Measurements from ENCODE around the gene SHB. TPM values are rescaled to one million over a fixed set of nuclear protein-coding genes. Genes with fewer than 3 reads are reported as not detected.

SHB gene
- total RNA-seq, 1 experiment from 2014 or later, result 12.2 TPM

- TF ChIP-seq AR (CRISPR knock-in tag; IDR thresholded peaks at IDR 0.05), result no peak
- no peak for TF ChIP-seq CDX4 (CRISPR knock-in tag; IDR thresholded peaks at IDR 0.05; ENCODE audit: borderline replicate concordance)
- no peak for TF ChIP-seq E2F4 (CRISPR knock-in tag; IDR thresholded peaks at IDR 0.05; ENCODE audit: borderline replicate concordance, low read depth)
- TF ChIP-seq ETV6 (CRISPR knock-in tag; IDR thresholded peaks at IDR 0.05), result no peak
- TF ChIP-seq NR3C1 (CRISPR knock-in tag; conservative IDR thresholded peaks at IDR 0.05; ENCODE audit: low read depth), result no peak
- TF ChIP-seq IRF1 (CRISPR knock-in tag; IDR thresholded peaks at IDR 0.05), result no peak
- no peak for TF ChIP-seq ZSCAN18 (CRISPR knock-in tag; IDR thresholded peaks at IDR 0.05)
These were observed 39.3 kb upstream of the SHB start (continued) for GRCh38 chr9:38108326-38108725.

GRCh38 chr9:38107811-38108304, 38.8 kb upstream of the SHB start:
- TF ChIP-seq ATF1 (CRISPR knock-in tag; IDR thresholded peaks at IDR 0.05), result no peak
- no peak for TF ChIP-seq TP53 (CRISPR knock-in tag; IDR thresholded peaks at IDR 0.05)
- TF ChIP-seq GTF2I (CRISPR knock-in tag; conservative IDR thresholded peaks at IDR 0.05), result no peak
- no peak for TF ChIP-seq ZNF416 (CRISPR knock-in tag; IDR thresholded peaks at IDR 0.05)
- Mint-ChIP-seq H3K4me3 (no peak overlapping the region), H3K27me3 (ENCODE audit: low read depth) (peaks cover 3% of the 10 kb centered on the region), H3K36me3 (no peaks in the 10 kb centered on the region), H3K4me1 (no peaks in the 10 kb centered on the region), H3K27ac (no peak overlapping the region), H3K9me3 (no peaks in the 10 kb centered on the region)
- no peak for DNase-seq (ENCODE audit: low spot score)
- no peak for ATAC-seq
- ChIA-PET POLR2A (no interaction called here), CTCF (interaction anchor here (0.9 to 2.3 kb wide), 3 partner anchors 20 to 156 kb away, joined by 4 to 7 read pairs (median 7); no protein-coding TSS in a partner anchor)

GRCh38 chr9:38107405-38107804, 38.4 kb upstream of the SHB start:
- no peak for DNase-seq (ENCODE audit: low spot score)
- Mint-ChIP-seq H3K4me1 (no peaks in the 10 kb centered on the region), H3K9me3 (no peaks in the 10 kb centered on the region), H3K4me3 (no peak overlapping the region), H3K27me3 (ENCODE audit: low read depth) (no peaks in the 10 kb centered on the region; the same call in none of the 2 replicates), H3K27ac (no peak overlapping the region), H3K36me3 (no peaks in the 10 kb centered on the region)
- ATAC-seq, result no peak
- POLR2A ChIA-PET, result no interaction called here
- CTCF ChIA-PET, result interaction anchor here (2.3 kb wide), 1 partner anchor 19 kb away, joined by 7 read pairs; no protein-coding TSS in a partner anchor
- no peak for TF ChIP-seq NR1H2 (CRISPR knock-in tag; IDR thresholded peaks at IDR 0.05)
- no peak for TF ChIP-seq GRHL2 (CRISPR knock-in tag; IDR thresholded peaks at IDR 0.05; ENCODE audit: insufficient replicate concordance, severe bottlenecking)
- no peak for TF ChIP-seq ATF1 (CRISPR knock-in tag; IDR thresholded peaks at IDR 0.05)
- TF ChIP-seq CREM (CRISPR knock-in tag; IDR thresholded peaks at IDR 0.05), result no peak
- no peak for TF ChIP-seq TEAD4 (CRISPR knock-in tag; IDR thresholded peaks at IDR 0.05)
- TF ChIP-seq ZNF219 (CRISPR knock-in tag; IDR thresholded peaks at IDR 0.05; ENCODE audit: borderline replicate concordance), result no peak
- TF ChIP-seq ZMAT4 (CRISPR knock-in tag; IDR thresholded peaks at IDR 0.05), result no peak
- no peak for TF ChIP-seq NFATC4 (CRISPR knock-in tag; IDR thresholded peaks at IDR 0.05)
- no peak for TF ChIP-seq AR (CRISPR knock-in tag; IDR thresholded peaks at IDR 0.05)
- TF ChIP-seq E2F4 (CRISPR knock-in tag; IDR thresholded peaks at IDR 0.05; ENCODE audit: borderline replicate concordance, low read depth), result no peak
- TF ChIP-seq ERG (CRISPR knock-in tag; IDR thresholded peaks at IDR 0.05), result no peak
- TF ChIP-seq JAZF1 (CRISPR knock-in tag; IDR thresholded peaks at IDR 0.05), result no peak

Data from WTC11 (cell line).